GM23248 (cell line): ENCODE data around the gene ARIH2.

Experiments
- EZH2 ChIP-seq: fragments of 200-600 bp; sonication (generic); IDR thresholded peaks from 2 replicates; pipeline ENCODE4 v1.6.1; 2018; ENCODE audit warnings: antibody characterized with exemption, mild to moderate bottlenecking; ENCODE audit not compliant: insufficient read depth, poor library complexity, severe bottlenecking
- EZH2phosphoT487 ChIP-seq: fragments of 200-600 bp; sonication (generic); IDR thresholded peaks from 2 replicates; pipeline ENCODE4 v1.6.1; 2018; ENCODE audit warnings: antibody characterized with exemption, moderate library complexity, mild to moderate bottlenecking, low read depth; ENCODE audit not compliant: insufficient read depth

DNA sequence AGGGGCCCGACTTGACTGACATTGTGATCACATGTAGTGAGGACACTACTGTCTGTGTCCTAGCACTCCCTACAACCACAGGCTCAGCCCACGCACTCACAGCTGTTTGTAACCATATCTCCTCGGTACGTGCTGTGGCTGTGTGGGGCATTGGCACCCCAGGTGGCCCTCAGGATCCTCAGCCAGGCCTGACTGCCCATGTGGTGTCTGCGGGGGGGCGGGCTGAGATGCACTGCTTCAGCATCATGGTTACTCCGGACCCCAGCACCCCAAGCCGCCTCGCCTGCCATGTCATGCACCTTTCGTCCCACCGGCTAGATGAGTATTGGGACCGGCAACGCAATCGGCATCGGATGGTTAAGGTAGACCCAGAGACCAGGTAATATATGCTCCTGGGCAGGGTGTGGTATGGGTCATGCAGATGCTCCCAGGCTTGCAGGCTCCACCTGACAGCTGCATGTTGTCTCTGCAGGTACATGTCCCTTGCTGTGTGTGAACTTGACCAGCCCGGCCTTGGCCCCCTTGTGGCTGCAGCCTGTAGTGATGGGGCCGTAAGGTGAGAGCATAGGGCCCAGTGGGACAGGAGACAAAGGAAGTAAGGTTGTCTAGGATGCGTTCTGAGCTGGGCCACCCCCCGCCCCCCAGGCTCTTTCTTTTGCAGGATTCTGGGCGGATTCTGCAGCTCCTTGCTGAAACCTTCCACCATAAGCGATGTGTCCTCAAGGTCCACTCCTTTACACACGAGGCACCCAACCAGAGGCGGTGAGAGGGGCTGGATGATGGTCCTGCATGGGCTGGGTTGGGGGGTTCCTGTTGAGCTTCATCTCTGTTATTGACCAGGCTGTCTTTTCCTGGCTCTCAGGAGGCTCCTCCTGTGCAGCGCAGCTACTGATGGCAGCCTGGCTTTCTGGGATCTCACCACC lies 95.4 kb downstream of the ARIH2 start:
- TF ChIP-seq EZH2: no peak
- no peak for TF ChIP-seq EZH2phosphoT487
